Tibial nerve (tissue), 4 donors: ENCODE data around the gene NRCAM. TPM values are rescaled to one million over a fixed set of nuclear protein-coding genes. Genes with fewer than 3 reads are reported as not detected.

Experiments
- DNase-seq, 2 donors: peaks; one replicate each; pipeline ENCODE4 v3.0.0-alpha.2; 2019; ENCODE audit warnings: low spot score in 2 of 2
- H3K27ac ChIP-seq, 4 donors: fragments of 200-600 bp; sonication (generic) in 3 of 4; one replicate each; pipeline ENCODE4 v1.5.1; 2017 to 2019; ENCODE audit warnings: mild to moderate bottlenecking in 1 of 4
- H3K27me3 ChIP-seq, 2 donors: fragments of 200-600 bp; sonication (generic) in 1 of 2; one replicate each; pipeline versions ENCODE4 v1.5.1 to v1.6.0; 2017 to 2019
- H3K36me3 ChIP-seq, 3 donors: fragments of 200-600 bp; sonication (generic); one replicate each; pipeline ENCODE4 v1.5.1; 2018 to 2019
- H3K4me1 ChIP-seq, 4 donors: fragments of 200-600 bp; sonication (generic) in 3 of 4; one replicate each; pipeline ENCODE4 v1.5.1; 2017 to 2019
- H3K4me3 ChIP-seq, 4 donors: fragments of 200-600 bp; sonication (generic) in 3 of 4; one replicate each; pipeline ENCODE4 v1.5.1; 2017 to 2019; ENCODE audit warnings: mild to moderate bottlenecking in 1 of 4, moderate library complexity in 1 of 4
- H3K9me3 ChIP-seq, 4 donors: fragments of 200-600 bp; sonication (generic) in 3 of 4; one replicate each; pipeline ENCODE4 v1.5.1; 2017 to 2019
- CTCF ChIP-seq, 5 experiments: fragments of 200-600 bp in 3 of 5; fragments of 450-650 bp in 2 of 5; sonication (generic) in 3 of 5; IDR thresholded peaks; one replicate each; pipeline ENCODE4 v1.5.1; 2016 to 2019; ENCODE audit warnings: antibody characterized with exemption in 5 of 5, mild to moderate bottlenecking in 3 of 5, moderate library complexity in 2 of 5
- EP300 ChIP-seq, 2 donors: sonication (generic); formaldehyde crosslinking; IDR thresholded peaks; one replicate each; pipeline ENCODE4 v1.6.1; 2017; ENCODE audit warnings: antibody characterized with exemption in 2 of 2, mild to moderate bottlenecking in 1 of 2
- POLR2A ChIP-seq, 2 donors: fragments of 450-650 bp; IDR thresholded peaks; one replicate each; pipeline ENCODE4 v1.6.1; 2017; ENCODE audit warnings: antibody characterized with exemption in 2 of 2, mild to moderate bottlenecking in 2 of 2, moderate library complexity in 2 of 2
- WGBS, 2 donors: methylation state at CpG; one replicate each; pipeline ENCODE4 v1.1.5; 2018; 5-methylcytosine and 5-hydroxymethylcytosine counted together
- total RNA-seq, 4 donors: library from RNA; depleted of rRNA; stranded (reverse); fragments of >200 nt; gene quantifications; one replicate each; pipeline ENCODE4 v1.1.0, GENCODE V29; 2016

NRCAM gene
- total RNA-seq, 4 donors from 2014 or later = 16.5 to 87.4 (median 22.4) TPM

DNA sequence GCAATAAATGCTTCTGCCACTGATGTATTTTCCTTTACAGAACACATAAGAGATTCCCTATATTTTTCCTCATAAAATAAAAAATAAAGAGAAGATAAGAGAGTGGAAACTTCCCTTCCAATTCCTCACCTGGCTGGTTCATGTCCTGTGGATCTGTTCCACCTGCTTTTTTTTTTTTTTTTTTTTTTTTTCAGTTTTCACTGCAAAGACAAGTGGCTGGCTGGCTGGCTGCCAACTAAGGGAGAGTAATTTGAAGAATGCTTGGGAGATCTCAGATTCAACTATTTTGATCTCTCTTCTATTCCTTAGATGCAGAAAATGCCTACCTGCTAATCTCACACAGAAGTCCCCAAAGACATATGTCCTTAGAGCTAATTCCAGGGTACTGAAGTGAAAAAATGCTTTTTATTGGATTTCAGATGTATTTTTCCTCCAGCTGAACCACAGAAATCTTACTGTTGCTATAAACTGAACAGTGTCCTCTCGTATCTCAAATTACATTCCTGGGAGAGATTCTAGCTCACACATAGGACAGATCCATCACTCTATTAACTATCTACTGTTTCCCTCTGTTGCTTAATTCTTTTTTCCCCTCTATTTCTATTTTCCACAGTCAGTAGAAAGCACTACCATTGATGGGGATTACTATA is 120.8 kb downstream of the NRCAM start:
- peak; percentile 17 to 25 for DNase-seq
- WGBS, 2 donors = 23 to 49% methylated on average over 1 of the region's 1 CpG
- H3K4me3 ChIP-seq = no peak overlapping the region
- no peak for TF ChIP-seq EP300 (IDR thresholded peaks at IDR 0.05)
- TF ChIP-seq CTCF (IDR thresholded peaks at IDR 0.05) = no peak
- TF ChIP-seq POLR2A (IDR thresholded peaks at IDR 0.05) = no peak
- H3K36me3 ChIP-seq = no peaks in the 10 kb centered on the region
- no peak overlapping the region for H3K27ac ChIP-seq
- no peaks in the 10 kb centered on the region for H3K27me3 ChIP-seq
- H3K9me3 ChIP-seq = no peaks in the 10 kb centered on the region
- H3K4me1 ChIP-seq = peaks cover 0 to 4% (median 0%) of the 10 kb centered on the region in 4 donors

- no peak overlapping the region for H3K27ac ChIP-seq
- H3K4me1 ChIP-seq = peaks cover 0 to 7% (median 0%) of the 10 kb centered on the region in 4 donors
- H3K4me3 ChIP-seq = no peak overlapping the region
- DNase-seq = no peak
- H3K27me3 ChIP-seq = no peaks in the 10 kb centered on the region
- no peaks in the 10 kb centered on the region for H3K36me3 ChIP-seq
- 66 to 79% methylated on average over 3 of the region's 3 CpGs for WGBS, 2 donors
- H3K9me3 ChIP-seq = no peaks in the 10 kb centered on the region
- TF ChIP-seq CTCF (IDR thresholded peaks at IDR 0.05) (no peak), EP300 (IDR thresholded peaks at IDR 0.05) (no peak), POLR2A (IDR thresholded peaks at IDR 0.05) (no peak)
These were observed 123.3 kb downstream of the NRCAM start for GRCh38 chr7:108332937-108333336.

DNA sequence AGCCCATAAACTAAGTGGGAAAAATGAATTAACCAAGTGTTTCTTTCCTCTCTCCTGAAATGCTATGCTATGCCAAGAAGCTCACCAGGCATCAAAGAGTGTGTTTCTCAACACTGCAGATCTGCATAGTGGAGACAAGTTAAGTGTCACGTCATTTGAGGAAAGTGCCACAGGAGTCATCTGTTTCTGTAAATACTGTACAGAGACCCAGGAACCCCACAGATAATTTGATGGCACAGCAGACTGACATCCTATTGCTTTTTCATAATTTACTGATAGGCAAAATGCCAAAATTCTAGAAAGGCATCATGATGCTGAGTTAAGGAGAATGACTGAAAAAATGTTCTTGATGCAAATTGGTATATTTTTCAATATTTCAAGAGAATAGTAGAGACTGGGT is 124.3 kb downstream of the NRCAM start:
- Histone ChIP-seq H3K9me3 (no peaks in the 10 kb centered on the region), H3K27ac (no peak overlapping the region), H3K4me1 (peaks cover 0 to 7% (median 0%) of the 10 kb centered on the region in 4 donors), H3K36me3 (no peaks in the 10 kb centered on the region), H3K27me3 (no peaks in the 10 kb centered on the region), H3K4me3 (no peak overlapping the region)
- WGBS, 2 donors = 54 to 67% methylated on average over 1 of the region's 1 CpG
- DNase-seq = no peak
- TF ChIP-seq EP300 (IDR thresholded peaks at IDR 0.05) = no peak
- TF ChIP-seq POLR2A (IDR thresholded peaks at IDR 0.05) = no peak
- no peak for TF ChIP-seq CTCF (IDR thresholded peaks at IDR 0.05)

DNA sequence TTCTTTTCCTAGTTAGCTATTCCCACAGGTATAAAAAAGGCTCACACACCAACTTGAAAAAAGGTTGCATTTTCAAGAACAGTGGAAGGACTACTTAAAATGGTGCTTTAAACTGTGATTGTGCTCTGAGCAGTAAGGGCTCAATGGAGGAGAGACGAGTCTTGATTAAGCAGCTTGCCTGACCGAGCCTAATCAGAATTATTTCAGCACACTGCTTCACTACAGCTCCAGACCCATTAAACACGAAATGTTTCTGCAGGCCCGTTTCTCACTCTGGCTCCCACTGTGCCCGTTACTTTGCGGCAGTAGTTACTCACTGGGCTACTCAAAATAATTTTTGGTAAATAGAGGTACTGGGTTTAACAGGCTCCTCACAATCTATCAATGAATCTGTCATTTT is 126.0 kb downstream of the NRCAM start:
- Histone ChIP-seq H3K9me3 (no peaks in the 10 kb centered on the region), H3K27ac (no peak overlapping the region), H3K36me3 (no peaks in the 10 kb centered on the region), H3K4me1 (peaks cover 0 to 3% (median 0%) of the 10 kb centered on the region in 4 donors), H3K4me3 (no peak overlapping the region), H3K27me3 (no peaks in the 10 kb centered on the region)
- WGBS, 2 donors = 78 to 86% methylated on average over 6 of the region's 6 CpGs
- DNase-seq = no peak
- no peak for TF ChIP-seq POLR2A (IDR thresholded peaks at IDR 0.05)
- TF ChIP-seq EP300 (IDR thresholded peaks at IDR 0.05) = no peak
- no peak for TF ChIP-seq CTCF (IDR thresholded peaks at IDR 0.05)

GRCh38 chr7:108329514-108329913 is 126.7 kb downstream of the NRCAM start:
- Histone ChIP-seq H3K36me3 (no peaks in the 10 kb centered on the region), H3K27me3 (no peaks in the 10 kb centered on the region), H3K9me3 (no peaks in the 10 kb centered on the region), H3K4me1 (peaks cover 0 to 3% (median 0%) of the 10 kb centered on the region in 4 donors), H3K4me3 (no peak overlapping the region), H3K27ac (no peak overlapping the region)
- WGBS, 2 donors = 80 to 81% methylated on average over 2 of the region's 2 CpGs
- DNase-seq = no peak
- TF ChIP-seq CTCF (IDR thresholded peaks at IDR 0.05) = no peak
- no peak for TF ChIP-seq POLR2A (IDR thresholded peaks at IDR 0.05)
- no peak for TF ChIP-seq EP300 (IDR thresholded peaks at IDR 0.05)
